GM23338 (cell line): ENCODE results near the gene SLC25A22.

ENCODE experiments used
- EZH2 ChIP-seq: fragments of 200-600 bp; sonication (generic); IDR thresholded peaks from one replicate; pipeline ENCODE4 v1.8.0; 2017; ENCODE audit warnings: antibody characterized with exemption, mild to moderate bottlenecking, low read depth; ENCODE audit not compliant: unreplicated experiment
- TF ChIP-seq, protein P1 (sequence below), 2 experiments: fragments of 200-600 bp in 1 of 2; sonication (generic) in 1 of 2; conservative IDR thresholded peaks; 2 replicates each; pipeline versions ENCODE4 v1.5.1 to v1.6.1; 2016 to 2017; ENCODE audit warnings: antibody characterized with exemption in 2 of 2, low read depth in 2 of 2, mild to moderate bottlenecking in 2 of 2, moderate library complexity in 1 of 2
- TF ChIP-seq, protein P2 (sequence below): IDR thresholded peaks from one replicate; pipeline ENCODE4 v1.6.1; 2018; ENCODE audit warnings: antibody characterized with exemption; ENCODE audit not compliant: unreplicated experiment

DNA sequence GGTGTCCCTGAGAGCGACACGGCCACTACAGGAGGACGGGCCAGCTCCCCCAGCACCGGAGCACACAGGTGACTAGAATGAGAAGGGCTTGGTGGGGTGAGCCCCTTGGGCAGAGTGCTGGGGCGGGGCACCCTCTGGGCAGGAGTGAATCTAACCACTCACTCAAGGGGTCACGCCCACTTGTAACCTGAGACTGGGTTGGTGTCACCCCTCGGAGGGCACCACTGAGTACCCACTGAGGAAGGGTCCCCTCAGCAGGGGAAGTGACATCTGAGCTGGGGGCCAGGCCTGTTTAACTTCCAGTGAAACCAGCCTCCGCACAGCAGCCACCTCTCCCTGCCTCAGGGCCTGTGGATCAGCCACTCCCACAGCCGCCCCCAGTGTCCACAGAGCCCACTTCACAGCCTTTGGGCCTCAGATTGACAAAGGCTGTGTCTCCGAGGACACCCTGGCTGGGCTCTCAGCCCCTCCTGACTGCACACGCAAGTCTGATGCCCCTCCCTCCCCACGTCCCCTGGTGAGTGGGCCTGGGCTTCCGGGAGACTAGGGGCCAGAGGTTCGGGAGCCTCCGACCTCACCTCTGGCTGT, 26.4 kb downstream of the SLC25A22 start:
- TF ChIP-seq, protein P1, sequence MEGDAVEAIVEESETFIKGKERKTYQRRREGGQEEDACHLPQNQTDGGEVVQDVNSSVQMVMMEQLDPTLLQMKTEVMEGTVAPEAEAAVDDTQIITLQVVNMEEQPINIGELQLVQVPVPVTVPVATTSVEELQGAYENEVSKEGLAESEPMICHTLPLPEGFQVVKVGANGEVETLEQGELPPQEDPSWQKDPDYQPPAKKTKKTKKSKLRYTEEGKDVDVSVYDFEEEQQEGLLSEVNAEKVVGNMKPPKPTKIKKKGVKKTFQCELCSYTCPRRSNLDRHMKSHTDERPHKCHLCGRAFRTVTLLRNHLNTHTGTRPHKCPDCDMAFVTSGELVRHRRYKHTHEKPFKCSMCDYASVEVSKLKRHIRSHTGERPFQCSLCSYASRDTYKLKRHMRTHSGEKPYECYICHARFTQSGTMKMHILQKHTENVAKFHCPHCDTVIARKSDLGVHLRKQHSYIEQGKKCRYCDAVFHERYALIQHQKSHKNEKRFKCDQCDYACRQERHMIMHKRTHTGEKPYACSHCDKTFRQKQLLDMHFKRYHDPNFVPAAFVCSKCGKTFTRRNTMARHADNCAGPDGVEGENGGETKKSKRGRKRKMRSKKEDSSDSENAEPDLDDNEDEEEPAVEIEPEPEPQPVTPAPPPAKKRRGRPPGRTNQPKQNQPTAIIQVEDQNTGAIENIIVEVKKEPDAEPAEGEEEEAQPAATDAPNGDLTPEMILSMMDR (conservative IDR thresholded peaks at IDR 0.05; ENCODE audit: low read depth in 2 of 2) = no peak
- TF ChIP-seq EZH2 = no peak
- TF ChIP-seq, protein P2, sequence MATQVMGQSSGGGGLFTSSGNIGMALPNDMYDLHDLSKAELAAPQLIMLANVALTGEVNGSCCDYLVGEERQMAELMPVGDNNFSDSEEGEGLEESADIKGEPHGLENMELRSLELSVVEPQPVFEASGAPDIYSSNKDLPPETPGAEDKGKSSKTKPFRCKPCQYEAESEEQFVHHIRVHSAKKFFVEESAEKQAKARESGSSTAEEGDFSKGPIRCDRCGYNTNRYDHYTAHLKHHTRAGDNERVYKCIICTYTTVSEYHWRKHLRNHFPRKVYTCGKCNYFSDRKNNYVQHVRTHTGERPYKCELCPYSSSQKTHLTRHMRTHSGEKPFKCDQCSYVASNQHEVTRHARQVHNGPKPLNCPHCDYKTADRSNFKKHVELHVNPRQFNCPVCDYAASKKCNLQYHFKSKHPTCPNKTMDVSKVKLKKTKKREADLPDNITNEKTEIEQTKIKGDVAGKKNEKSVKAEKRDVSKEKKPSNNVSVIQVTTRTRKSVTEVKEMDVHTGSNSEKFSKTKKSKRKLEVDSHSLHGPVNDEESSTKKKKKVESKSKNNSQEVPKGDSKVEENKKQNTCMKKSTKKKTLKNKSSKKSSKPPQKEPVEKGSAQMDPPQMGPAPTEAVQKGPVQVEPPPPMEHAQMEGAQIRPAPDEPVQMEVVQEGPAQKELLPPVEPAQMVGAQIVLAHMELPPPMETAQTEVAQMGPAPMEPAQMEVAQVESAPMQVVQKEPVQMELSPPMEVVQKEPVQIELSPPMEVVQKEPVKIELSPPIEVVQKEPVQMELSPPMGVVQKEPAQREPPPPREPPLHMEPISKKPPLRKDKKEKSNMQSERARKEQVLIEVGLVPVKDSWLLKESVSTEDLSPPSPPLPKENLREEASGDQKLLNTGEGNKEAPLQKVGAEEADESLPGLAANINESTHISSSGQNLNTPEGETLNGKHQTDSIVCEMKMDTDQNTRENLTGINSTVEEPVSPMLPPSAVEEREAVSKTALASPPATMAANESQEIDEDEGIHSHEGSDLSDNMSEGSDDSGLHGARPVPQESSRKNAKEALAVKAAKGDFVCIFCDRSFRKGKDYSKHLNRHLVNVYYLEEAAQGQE = no peak
